BLaER1 treated with 17β-estradiol and CSF1 and Interleukin-3, amounts not matched to agents 10 nM and 100 nM (cell line): ENCODE data around the gene TIGD6.

Experiments used
- H3K27ac ChIP-seq, 11 experiments: shearing (Covaris generic); formaldehyde crosslinking; 2 replicates each; pipeline ENCODE4 v1.8.1; 2022
- H3K27me3 ChIP-seq, 11 experiments: shearing (Covaris generic); formaldehyde crosslinking; 2 replicates each; pipeline ENCODE4 v1.8.1; 2022
- H3K36me3 ChIP-seq, 11 experiments: shearing (Covaris generic); formaldehyde crosslinking; 2 replicates each; pipeline ENCODE4 v1.8.1; 2022
- H3K4me1 ChIP-seq, 10 experiments: shearing (Covaris generic); formaldehyde crosslinking; 2 replicates each; pipeline ENCODE4 v1.8.1; 2022
- H3K4me2 ChIP-seq, 11 experiments: shearing (Covaris generic); formaldehyde crosslinking; 2 replicates each; pipeline ENCODE4 v1.8.1; 2022
- H3K4me3 ChIP-seq, 10 experiments: shearing (Covaris generic); formaldehyde crosslinking; 2 replicates each; pipeline ENCODE4 v1.8.1; 2022
- H3K9ac ChIP-seq, 11 experiments: shearing (Covaris generic); formaldehyde crosslinking; 2 replicates each; pipeline ENCODE4 v1.8.1; 2022
- H3K9me3 ChIP-seq, 11 experiments: shearing (Covaris generic); formaldehyde crosslinking; replicated peaks in 1 of 11; 2 replicates each; pipeline ENCODE4 v1.8.1; 2022
- H4K20me1 ChIP-seq, 11 experiments: shearing (Covaris generic); formaldehyde crosslinking; 2 replicates each; pipeline ENCODE4 v1.8.1; 2022
- Cebpa-rat ChIP-seq, 11 experiments: shearing (Covaris generic); IDR thresholded peaks; 2 replicates each; pipeline ENCODE4 v1.8.1; 2022

Gene TIGD6

GRCh38 chr5:150022681-150023080 lies 22.2 kb upstream of the TIGD6 start:
- H3K9me3 ChIP-seq, result no peaks in the 10 kb centered on the region
- peak overlapping the region in 8 of 11 experiments; percentile 2 to 69 (median 52); a peak in 14 of 22 replicates for H3K27ac ChIP-seq
- peaks cover 95 to 100% (median 100%) of the 10 kb centered on the region in 11 experiments for H3K36me3 ChIP-seq
- no peak for TF ChIP-seq Cebpa-rat (IDR thresholded peaks at IDR 0.05)
- no peak overlapping the region for H3K4me3 ChIP-seq
- H3K4me2 ChIP-seq, result peak overlapping the region in 10 of 11 experiments; percentile 0 to 79 (median 53); a peak in 16 of 22 replicates
- peak overlapping the region in 5 of 11 experiments; percentile 11 to 47 (median 40); a peak in 8 of 22 replicates for H3K9ac ChIP-seq
- H4K20me1 ChIP-seq, result peaks cover 0 to 73% (median 12%) of the 10 kb centered on the region in 11 experiments; a peak in 14 of 22 replicates
- peaks cover 29 to 54% (median 44%) of the 10 kb centered on the region in 10 experiments for H3K4me1 ChIP-seq
- no peaks in the 10 kb centered on the region for H3K27me3 ChIP-seq

- no peaks in the 10 kb centered on the region for H3K27me3 ChIP-seq
- H4K20me1 ChIP-seq, result peaks cover 0 to 78% (median 12%) of the 10 kb centered on the region in 11 experiments; a peak in 14 of 22 replicates
- H3K4me2 ChIP-seq, result peak overlapping the region; percentile 21 to 79 (median 49); a peak in 19 of 22 replicates
- peak overlapping the region in 9 of 11 experiments; percentile 1 to 69 (median 48); a peak in 15 of 22 replicates for H3K27ac ChIP-seq
- H3K9me3 ChIP-seq, result no peaks in the 10 kb centered on the region
- peaks cover 95 to 100% (median 100%) of the 10 kb centered on the region in 11 experiments for H3K36me3 ChIP-seq
- peaks cover 29 to 60% (median 44%) of the 10 kb centered on the region in 10 experiments for H3K4me1 ChIP-seq
- TF ChIP-seq Cebpa-rat (IDR thresholded peaks at IDR 0.05), result no peak
- H3K9ac ChIP-seq, result peak overlapping the region in 9 of 11 experiments; percentile 6 to 47 (median 15); a peak in 16 of 22 replicates
- H3K4me3 ChIP-seq, result 0 out of 20 replicates have a peak overlapping the region, but pooled peaks of 1 of the 10 experiments have one; percentile 1
Observed at GRCh38 chr5:150022158-150022531, 21.7 kb upstream of the TIGD6 start.

- no peaks in the 10 kb centered on the region for H3K27me3 ChIP-seq
- peaks cover 0 to 82% (median 12%) of the 10 kb centered on the region in 11 experiments; a peak in 14 of 22 replicates for H4K20me1 ChIP-seq
- peak overlapping the region; percentile 21 to 79 (median 49); a peak in 20 of 22 replicates for H3K4me2 ChIP-seq
- TF ChIP-seq Cebpa-rat (IDR thresholded peaks at IDR 0.05), result no peak
- H3K27ac ChIP-seq, result peak overlapping the region in 9 of 11 experiments; percentile 1 to 69 (median 48); a peak in 14 of 22 replicates
- peak overlapping the region in 8 of 11 experiments; percentile 6 to 47 (median 26); a peak in 13 of 22 replicates for H3K9ac ChIP-seq
- H3K4me1 ChIP-seq, result peaks cover 29 to 61% (median 44%) of the 10 kb centered on the region in 10 experiments
- H3K36me3 ChIP-seq, result peaks cover 95 to 100% (median 100%) of the 10 kb centered on the region in 11 experiments
- peaks cover 0 to 3% (median 0%) of the 10 kb centered on the region in 11 experiments; a peak in 4 of 22 replicates for H3K9me3 ChIP-seq
- H3K4me3 ChIP-seq, result 0 out of 20 replicates have a peak overlapping the region, but pooled peaks of 1 of the 10 experiments have one; percentile 1
Observed at GRCh38 chr5:150021491-150022157, 21.2 kb upstream of the TIGD6 start.

GRCh38 chr5:150020249-150020648 lies 19.8 kb upstream of the TIGD6 start:
- Histone ChIP-seq H3K4me3 (no peak overlapping the region), H3K27me3 (no peaks in the 10 kb centered on the region), H3K4me1 (peaks cover 29 to 61% (median 44%) of the 10 kb centered on the region in 10 experiments), H3K4me2 (peak overlapping the region in 2 of 11 experiments; percentile 57 to 79; a peak in 1 of 22 replicates), H3K27ac (no peak overlapping the region), H3K9me3 (peaks cover 11 to 16% (median 13%) of the 10 kb centered on the region in 11 experiments), H3K36me3 (peaks cover 95 to 100% (median 100%) of the 10 kb centered on the region in 11 experiments), H4K20me1 (peaks cover 0 to 83% (median 11%) of the 10 kb centered on the region in 11 experiments; a peak in 14 of 22 replicates), H3K9ac (no peak overlapping the region)
- no peak for TF ChIP-seq Cebpa-rat (IDR thresholded peaks at IDR 0.05)

- H3K27ac ChIP-seq, result no peak overlapping the region
- TF ChIP-seq Cebpa-rat (IDR thresholded peaks at IDR 0.05), result no peak
- H3K9me3 ChIP-seq, result peaks cover 28 to 37% (median 31%) of the 10 kb centered on the region in 11 experiments
- H3K4me1 ChIP-seq, result peaks cover 9 to 33% (median 18%) of the 10 kb centered on the region in 10 experiments
- H4K20me1 ChIP-seq, result peaks cover 0 to 70% (median 5%) of the 10 kb centered on the region in 11 experiments; a peak in 12 of 22 replicates
- H3K9ac ChIP-seq, result no peak overlapping the region
- no peak overlapping the region for H3K4me2 ChIP-seq
- H3K36me3 ChIP-seq, result peaks cover 96 to 100% (median 100%) of the 10 kb centered on the region in 11 experiments
- H3K4me3 ChIP-seq, result no peak overlapping the region
- H3K27me3 ChIP-seq, result no peaks in the 10 kb centered on the region
Observed at GRCh38 chr5:150017226-150018005, 17.0 kb upstream of the TIGD6 start.

- TF ChIP-seq Cebpa-rat (IDR thresholded peaks at IDR 0.05), result no peak
- no peak overlapping the region for H3K4me2 ChIP-seq
- H3K36me3 ChIP-seq, result peaks cover 98 to 100% (median 100%) of the 10 kb centered on the region in 11 experiments
- no peaks in the 10 kb centered on the region for H3K27me3 ChIP-seq
- H4K20me1 ChIP-seq, result peaks cover under 1 to 71% (median 9%) of the 10 kb centered on the region in 11 experiments; a peak in 12 of 22 replicates
- H3K4me3 ChIP-seq, result no peak overlapping the region
- no peak overlapping the region for H3K9ac ChIP-seq
- H3K27ac ChIP-seq, result no peak overlapping the region
- H3K9me3 ChIP-seq, result peaks cover 28 to 37% (median 31%) of the 10 kb centered on the region in 11 experiments
- H3K4me1 ChIP-seq, result peaks cover under 1 to 24% (median 9%) of the 10 kb centered on the region in 10 experiments; a peak in 17 of 20 replicates
Observed at GRCh38 chr5:150016537-150016936, 16.1 kb upstream of the TIGD6 start.

GRCh38 chr5:150015415-150015814 lies 15.0 kb upstream of the TIGD6 start:
- H3K27ac ChIP-seq, result no peak overlapping the region
- no peak overlapping the region for H3K4me2 ChIP-seq
- H3K4me1 ChIP-seq, result peaks cover 0 to 13% (median 0%) of the 10 kb centered on the region in 10 experiments; a peak in 6 of 20 replicates
- H3K4me3 ChIP-seq, result peak overlapping the region in 3 of 10 experiments; percentile 6 to 38 (median 38); a peak in 4 of 20 replicates
- no peaks in the 10 kb centered on the region for H3K27me3 ChIP-seq
- no peak overlapping the region for H3K9ac ChIP-seq
- H3K36me3 ChIP-seq, result peaks cover 98 to 100% (median 100%) of the 10 kb centered on the region in 11 experiments
- no peak for TF ChIP-seq Cebpa-rat (IDR thresholded peaks at IDR 0.05)
- H3K9me3 ChIP-seq, result peaks cover 28 to 37% (median 31%) of the 10 kb centered on the region in 11 experiments
- peaks cover 4 to 70% (median 19%) of the 10 kb centered on the region in 11 experiments; a peak in 17 of 22 replicates for H4K20me1 ChIP-seq

- Histone ChIP-seq H3K4me3 (peak overlapping the region in 2 of 10 experiments; percentile 38; a peak in 1 of 20 replicates), H3K9me3 (peaks cover 28 to 37% (median 31%) of the 10 kb centered on the region in 11 experiments), H3K27ac (no peak overlapping the region), H3K9ac (no peak overlapping the region), H4K20me1 (peaks cover 4 to 74% (median 28%) of the 10 kb centered on the region in 11 experiments; a peak in 19 of 22 replicates), H3K4me2 (no peak overlapping the region), H3K27me3 (no peaks in the 10 kb centered on the region), H3K4me1 (peaks cover 0 to 7% (median 0%) of the 10 kb centered on the region in 10 experiments; a peak in 1 of 20 replicates), H3K36me3 (peaks cover 98 to 100% (median 100%) of the 10 kb centered on the region in 11 experiments)
- TF ChIP-seq Cebpa-rat (IDR thresholded peaks at IDR 0.05), result no peak
Observed at GRCh38 chr5:150014456-150014855, 14.0 kb upstream of the TIGD6 start.
